Omental fat pad (tissue), 4 donors: ENCODE results near the gene BSG. TPM values are rescaled to one million over a fixed set of nuclear protein-coding genes. Genes with fewer than 3 reads are reported as not detected.

Source experiments
- ATAC-seq: fragments of 150-250 bp; one replicate; pipeline ENCODE4 v1.9.1; 2016; ENCODE audit warnings: mild to moderate bottlenecking, moderate library complexity; ENCODE audit not compliant: low FRiP score
- DNase-seq: peaks from one replicate; pipeline ENCODE4 v3.0.0-alpha.2; 2019; ENCODE audit warnings: low spot score
- CTCF ChIP-seq, 3 donors: fragments of 450-650 bp; IDR thresholded peaks; one replicate each; pipeline ENCODE4 v1.5.1; 2016 to 2017; ENCODE audit warnings: antibody characterized with exemption in 3 of 3, mild to moderate bottlenecking in 3 of 3, moderate library complexity in 2 of 3
- total RNA-seq, 4 donors: library from RNA; depleted of rRNA; stranded (reverse); fragments of >200 nt; gene quantifications; one replicate each; pipeline ENCODE4 v1.1.0, GENCODE V29; 2016

BSG gene
- total RNA-seq, 4 donors from 2014 or later, result 331 to 521 (median 417) TPM

- DNase-seq (no peak), ATAC-seq (no peak)
- TF ChIP-seq CTCF (IDR thresholded peaks at IDR 0.05), result no peak
These were observed 31.3 kb upstream of the BSG start for GRCh38 chr19:540867-541637.

GRCh38 chr19:541699-542098 lies 30.7 kb upstream of the BSG start:
- ATAC-seq, result no peak

GRCh38 chr19:542173-542866 lies 30.1 kb upstream of the BSG start:
- TF ChIP-seq CTCF (IDR thresholded peaks at IDR 0.05), result no peak
- DNase-seq (no peak), ATAC-seq (no peak)

More at GRCh38 chr19:541699-542098, 30.7 kb upstream of the BSG start:
- no peak for DNase-seq
- no peak for TF ChIP-seq CTCF (IDR thresholded peaks at IDR 0.05)

- ATAC-seq, result peak; percentile 20
- no peak for DNase-seq
- no peak for TF ChIP-seq CTCF (IDR thresholded peaks at IDR 0.05)
These were observed 28.3 kb upstream of the BSG start, which contains the start of gene GZMM for GRCh38 chr19:543910-544608. Gene GZMM (plus strand): TSS chr19:544053. CDS start chr19:544072, 19 bp downstream.

GRCh38 chr19:547117-547516 lies 25.3 kb upstream of the BSG start:
- no peak for ATAC-seq
- TF ChIP-seq CTCF (IDR thresholded peaks at IDR 0.05), result no peak
- no peak for DNase-seq

- DNase-seq, result no peak
- ATAC-seq, result no peak
- no peak for TF ChIP-seq CTCF (IDR thresholded peaks at IDR 0.05)
These were observed 24.3 kb upstream of the BSG start for GRCh38 chr19:547836-548720.
